Measurements from ENCODE around the gene EPOP. TPM values are rescaled to one million over a fixed set of nuclear protein-coding genes. Genes with fewer than 3 reads are reported as not detected.

Gene EPOP
- total and polyA plus RNA-seq, 2 donors (not counting 3 experiments of a cell fraction or from before 2014, with no cell fraction given): 0.43 to 2.9 TPM

DNA sequence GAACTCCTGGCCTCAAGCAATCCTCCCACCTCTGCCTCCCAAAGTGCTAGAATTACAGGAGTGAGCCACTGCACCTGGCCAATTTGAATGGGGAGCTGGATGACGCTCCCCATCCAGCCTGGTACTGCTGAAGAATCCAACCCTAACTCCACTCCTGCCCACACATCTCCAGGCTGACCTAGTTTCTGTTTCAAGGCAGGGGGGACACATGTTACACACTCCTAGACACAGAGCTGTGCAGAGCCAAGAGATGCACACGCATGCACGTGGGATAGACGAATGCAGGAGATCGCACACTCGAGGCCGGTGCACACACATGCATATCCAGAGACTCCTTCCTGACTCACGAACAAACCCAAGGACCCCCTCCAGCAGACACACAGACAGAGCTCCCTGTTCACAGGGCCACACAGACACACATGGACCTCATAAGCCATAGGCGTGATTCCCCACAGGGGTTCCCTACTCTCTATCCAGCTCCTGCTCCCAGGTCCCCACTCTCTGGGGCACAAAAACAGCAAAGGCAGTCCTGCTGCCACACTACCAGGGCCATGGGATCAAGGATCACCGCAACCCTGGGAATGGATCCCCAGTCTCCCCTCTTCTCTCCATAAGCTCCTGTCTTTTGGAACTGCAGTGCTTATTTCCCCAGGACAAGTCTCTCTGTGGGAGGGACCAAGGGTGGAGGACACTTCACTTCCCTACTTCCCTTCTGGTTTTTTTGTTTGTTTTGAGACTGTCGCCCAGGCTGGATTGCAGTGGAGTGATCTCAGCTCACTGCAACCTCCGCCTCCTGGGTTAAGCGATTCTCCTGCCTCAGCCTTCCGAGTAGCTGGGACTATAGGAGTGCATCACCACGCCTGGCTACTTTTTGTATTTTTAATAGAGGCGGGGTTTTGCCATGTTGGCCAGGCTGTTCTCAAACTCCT, 14.4 kb downstream of the EPOP start:
- no peak overlapping the region for H3K4me2 ChIP-seq (ENCODE audit: insufficient read depth, low read length)

More for the DNA sequence above, 14.4 kb downstream of the EPOP start:
- Histone ChIP-seq H3K9me3 (replicated peaks; ENCODE audit: control insufficient read depth, insufficient read depth, low read length) (no peaks in the 10 kb centered on the region), H3K79me2 (ENCODE audit: control insufficient read depth, insufficient read depth, low read length) (no peaks in the 10 kb centered on the region), H3K4me3 (replicated peaks in 1 of 3; ENCODE audit: insufficient read depth in 1 of 3, low read depth in 1 of 3, low read length in 3 of 3) (no peak overlapping the region), H3K27me3 (ENCODE audit: control insufficient read depth in 2 of 2, insufficient read depth in 2 of 2, low read length in 2 of 2) (peaks cover 0 to 2% of the 10 kb centered on the region in 2 experiments), H3K9ac (replicated peaks; ENCODE audit: extremely low read depth, insufficient read depth, low read length) (no peak overlapping the region), H3K4me1 (ENCODE audit: control insufficient read depth, extremely low read depth, insufficient read depth, low read length) (no peaks in the 10 kb centered on the region), H3K9me1 (replicated peaks; ENCODE audit: control insufficient read depth, extremely low read depth, insufficient read depth, low read length) (no peaks in the 10 kb centered on the region), H3K36me3 (ENCODE audit: control insufficient read depth in 2 of 2, extremely low read depth in 1 of 2, insufficient read depth in 2 of 2, low read length in 2 of 2) (no peaks in the 10 kb centered on the region), H4K20me1 (replicated peaks; ENCODE audit: control insufficient read depth, extremely low read depth, insufficient read depth, low read length) (no peaks in the 10 kb centered on the region), H2AFZ (ENCODE audit: low read depth, low read length) (no peak overlapping the region), H3K27ac (ENCODE audit: insufficient read depth, low read depth, low read length) (no peak overlapping the region)
- dilution Hi-C loops (cut with MboI; ENCODE audit: extremely low pct_ligation_motif_present, low sequenced_read_pairs): no loop called here
- BruUV-seq (replicated peaks): no TSS peak
- CTCF ChIA-PET: interaction anchor here (1.0 to 4.0 kb wide), 6 partner anchors 9 to 150 kb away, joined by 3 to 41 read pairs (median 4); no protein-coding TSS in a partner anchor
- no peak for TF ChIP-seq JUN (IDR thresholded peaks at IDR 0.05; ENCODE audit: borderline replicate concordance, insufficient read depth, insufficient read length, low read depth)
- TF ChIP-seq, protein P1, sequence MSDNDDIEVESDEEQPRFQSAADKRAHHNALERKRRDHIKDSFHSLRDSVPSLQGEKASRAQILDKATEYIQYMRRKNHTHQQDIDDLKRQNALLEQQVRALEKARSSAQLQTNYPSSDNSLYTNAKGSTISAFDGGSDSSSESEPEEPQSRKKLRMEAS (IDR thresholded peaks at IDR 0.05; ENCODE audit: insufficient read depth, insufficient read length): no peak
- no peak for TF ChIP-seq FOS (IDR thresholded peaks at IDR 0.05; ENCODE audit: borderline replicate concordance, insufficient read depth, low read length)
- no peak for TF ChIP-seq GATA2 (IDR thresholded peaks at IDR 0.05; ENCODE audit: insufficient read depth, insufficient read length, low read depth, low read length)
- TF ChIP-seq, protein P2, sequence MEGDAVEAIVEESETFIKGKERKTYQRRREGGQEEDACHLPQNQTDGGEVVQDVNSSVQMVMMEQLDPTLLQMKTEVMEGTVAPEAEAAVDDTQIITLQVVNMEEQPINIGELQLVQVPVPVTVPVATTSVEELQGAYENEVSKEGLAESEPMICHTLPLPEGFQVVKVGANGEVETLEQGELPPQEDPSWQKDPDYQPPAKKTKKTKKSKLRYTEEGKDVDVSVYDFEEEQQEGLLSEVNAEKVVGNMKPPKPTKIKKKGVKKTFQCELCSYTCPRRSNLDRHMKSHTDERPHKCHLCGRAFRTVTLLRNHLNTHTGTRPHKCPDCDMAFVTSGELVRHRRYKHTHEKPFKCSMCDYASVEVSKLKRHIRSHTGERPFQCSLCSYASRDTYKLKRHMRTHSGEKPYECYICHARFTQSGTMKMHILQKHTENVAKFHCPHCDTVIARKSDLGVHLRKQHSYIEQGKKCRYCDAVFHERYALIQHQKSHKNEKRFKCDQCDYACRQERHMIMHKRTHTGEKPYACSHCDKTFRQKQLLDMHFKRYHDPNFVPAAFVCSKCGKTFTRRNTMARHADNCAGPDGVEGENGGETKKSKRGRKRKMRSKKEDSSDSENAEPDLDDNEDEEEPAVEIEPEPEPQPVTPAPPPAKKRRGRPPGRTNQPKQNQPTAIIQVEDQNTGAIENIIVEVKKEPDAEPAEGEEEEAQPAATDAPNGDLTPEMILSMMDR (IDR thresholded peaks at IDR 0.05; ENCODE audit: extremely low read depth in 1 of 2, insufficient read depth in 1 of 2, low read depth in 1 of 2, low read length in 2 of 2): no peak
- no peak for TF ChIP-seq EZH2 (IDR thresholded peaks at IDR 0.05; ENCODE audit: borderline replicate concordance, low read depth, low read length, severe bottlenecking)
- no peak for TF ChIP-seq MYC (IDR thresholded peaks at IDR 0.05; ENCODE audit: low read depth, low read length)
- TF ChIP-seq POLR2A (IDR thresholded peaks at IDR 0.05; ENCODE audit: low read depth, low read length): no peak
- TF ChIP-seq POLR2AphosphoS5 (IDR thresholded peaks at IDR 0.05; ENCODE audit: insufficient read depth, low read depth, low read length): no peak
- intact Hi-C loops (cut with micrococcal nuclease): no loop called here
- FAIRE-seq (no peak), DNase-seq (ENCODE audit: low read depth, low spot score) (no peak)
- POLR2A ChIA-PET: no interaction called here

Data from endothelial cell of umbilical vein (primary cell).